Loucy (cell line): Measurements from ENCODE around the gene PACRG.

Experiments
- EZH2phosphoT487 ChIP-seq: fragments of 200-600 bp; IDR thresholded peaks from 2 replicates; pipeline ENCODE4 v1.6.1; 2018; ENCODE audit warnings: antibody characterized with exemption, mild to moderate bottlenecking, moderate library complexity, borderline replicate concordance
- TF ChIP-seq, protein P1 (sequence below): fragments of 200-600 bp; sonication (generic); conservative IDR thresholded peaks from 2 replicates; pipeline ENCODE4 v1.5.1; 2014; ENCODE audit warnings: mild to moderate bottlenecking, antibody characterized with exemption, low read length

DNA sequence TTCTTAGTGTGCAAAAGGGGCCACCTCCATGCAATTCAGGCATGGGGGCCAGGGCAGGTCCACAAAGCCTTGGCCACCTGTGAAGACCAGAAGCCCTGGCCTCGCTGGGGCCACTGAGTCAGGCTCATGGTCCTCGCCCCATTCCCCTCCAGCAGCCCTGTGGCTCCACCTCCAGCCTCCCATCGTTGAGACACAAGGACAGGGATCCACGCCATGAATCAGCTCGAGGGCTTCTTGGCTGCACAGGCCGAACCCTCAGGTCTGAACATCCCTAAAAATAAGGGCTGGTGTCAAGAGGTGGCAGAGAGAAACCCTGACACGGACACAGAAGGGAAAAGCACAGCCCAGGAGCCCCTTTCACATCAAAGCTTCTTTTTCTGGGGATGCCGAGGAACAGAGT, 618.2 kb downstream of the PACRG start:
- TF ChIP-seq, protein P1, sequence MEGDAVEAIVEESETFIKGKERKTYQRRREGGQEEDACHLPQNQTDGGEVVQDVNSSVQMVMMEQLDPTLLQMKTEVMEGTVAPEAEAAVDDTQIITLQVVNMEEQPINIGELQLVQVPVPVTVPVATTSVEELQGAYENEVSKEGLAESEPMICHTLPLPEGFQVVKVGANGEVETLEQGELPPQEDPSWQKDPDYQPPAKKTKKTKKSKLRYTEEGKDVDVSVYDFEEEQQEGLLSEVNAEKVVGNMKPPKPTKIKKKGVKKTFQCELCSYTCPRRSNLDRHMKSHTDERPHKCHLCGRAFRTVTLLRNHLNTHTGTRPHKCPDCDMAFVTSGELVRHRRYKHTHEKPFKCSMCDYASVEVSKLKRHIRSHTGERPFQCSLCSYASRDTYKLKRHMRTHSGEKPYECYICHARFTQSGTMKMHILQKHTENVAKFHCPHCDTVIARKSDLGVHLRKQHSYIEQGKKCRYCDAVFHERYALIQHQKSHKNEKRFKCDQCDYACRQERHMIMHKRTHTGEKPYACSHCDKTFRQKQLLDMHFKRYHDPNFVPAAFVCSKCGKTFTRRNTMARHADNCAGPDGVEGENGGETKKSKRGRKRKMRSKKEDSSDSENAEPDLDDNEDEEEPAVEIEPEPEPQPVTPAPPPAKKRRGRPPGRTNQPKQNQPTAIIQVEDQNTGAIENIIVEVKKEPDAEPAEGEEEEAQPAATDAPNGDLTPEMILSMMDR = no peak
- TF ChIP-seq EZH2phosphoT487 = no peak
